HG03520 (cell line): Measurements from ENCODE around the gene OR2V1.
"Not testable (repeated sequence)": the region's sequence is repeated elsewhere in the genome, so short reads cannot be mapped to it uniquely, and the experiment has no call there.

Experiments used
- ATAC-seq: cut with Tn5 transposase; IDR thresholded peaks from one replicate; pipeline ENCODE4 v1.9.1; 2021; ENCODE audit warnings: mild to moderate bottlenecking, moderate library complexity; ENCODE audit not compliant: unreplicated experiment

OR2V1 gene

GRCh38 chr5:181160152-181160754 lies 29.3 kb upstream of the OR2V1 start:
- ATAC-seq: peak; percentile 62

- peak; percentile 49 for ATAC-seq
Measured at GRCh38 chr5:181159286-181160151, 28.6 kb upstream of the OR2V1 start.

GRCh38 chr5:181158869-181159268 lies 27.9 kb upstream of the OR2V1 start:
- no peak for ATAC-seq

GRCh38 chr5:181156758-181157157 lies 25.8 kb upstream of the OR2V1 start:
- ATAC-seq: no peak

GRCh38 chr5:181153814-181154213 lies 22.8 kb upstream of the OR2V1 start:
- ATAC-seq: no peak

- ATAC-seq: no peak
Measured at GRCh38 chr5:181152406-181152805, 21.4 kb upstream of the OR2V1 start.

GRCh38 chr5:181151146-181151545 lies 20.2 kb upstream of the OR2V1 start:
- ATAC-seq: no peak

- ATAC-seq: no peak
Measured at GRCh38 chr5:181149806-181150733, 19.1 kb upstream of the OR2V1 start.

GRCh38 chr5:181149355-181149754 lies 18.4 kb upstream of the OR2V1 start:
- ATAC-seq: no peak

- ATAC-seq: not testable (repeated sequence)
Measured at GRCh38 chr5:181146927-181147636, 16.1 kb upstream of the OR2V1 start, which contains the start of gene OR2V2. TSS of gene OR2V2 (plus strand) at chr5:181147586. CDS start at chr5:181154943, 7,357 bp downstream.

- ATAC-seq: no peak
Measured at GRCh38 chr5:181145133-181145532, 14.2 kb upstream of the OR2V1 start.

GRCh38 chr5:181142054-181142453 lies 11.1 kb upstream of the OR2V1 start:
- no peak for ATAC-seq

GRCh38 chr5:181140766-181141165 lies 9.8 kb upstream of the OR2V1 start:
- ATAC-seq: no peak

GRCh38 chr5:181138258-181138657 lies 7.3 kb upstream of the OR2V1 start:
- ATAC-seq: no peak

GRCh38 chr5:181136361-181136955 lies 5.5 kb upstream of the OR2V1 start:
- no peak for ATAC-seq

GRCh38 chr5:181134259-181134658 lies 3.3 kb upstream of the OR2V1 start:
- no peak for ATAC-seq

- ATAC-seq: no peak
Measured at GRCh38 chr5:181133610-181134231, 2.8 kb upstream of the OR2V1 start.

GRCh38 chr5:181133083-181133482 lies 2.1 kb upstream of the OR2V1 start:
- no peak for ATAC-seq

- no peak for ATAC-seq
Measured at GRCh38 chr5:181131514-181131913, 545 bp upstream of the OR2V1 start.

GRCh38 chr5:181130081-181130480 lies 888 bp downstream of the OR2V1 start:
- not testable (repeated sequence) for ATAC-seq
